GM12878 (cell line): ENCODE data around the gene TCHP. TPM values are rescaled to one million over a fixed set of nuclear protein-coding genes. Genes with fewer than 3 reads are reported as not detected.

Experiments
- ATAC-seq: fragments of 200-7000 bp; cut with Tn5 transposase; 3 replicates; pipeline ENCODE4 v1.9.1; 2020; ENCODE audit warnings: mild to moderate bottlenecking, moderate library complexity
- BruUV-seq: library from RNA; stranded (reverse); fragments of 400-500 nt; replicated peaks from 2 replicates; lab custom pipeline; 2021; lab: Mats Ljungman, UMichigan
- CTCF ChIA-PET: fragments of 300-600 bp; sonication (Branson Sonifier 250); formaldehyde crosslinking; extraction: SDS; loops from one replicate; lab custom pipeline; 2021; ENCODE audit warnings: inconsistent platforms; lab: Yijun Ruan, JAX
- POLR2A ChIA-PET: fragments of 350-600 bp; formaldehyde crosslinking; extraction: SDS; loops from one replicate; lab custom pipeline; 2021; ENCODE audit warnings: inconsistent platforms; lab: Charles Lee
- RAD21 ChIA-PET: fragments of 300-600 bp; sonication (Branson Sonifier 250); formaldehyde crosslinking; loops from one replicate; lab custom pipeline; 2023; ENCODE audit warnings: antibody characterized with exemption; ENCODE audit not compliant: unreplicated experiment; lab: Charles Lee
- SMC1A ChIA-PET: fragments of 300-600 bp; sonication (Branson Sonifier 250); formaldehyde crosslinking; loops from one replicate; lab custom pipeline; 2023; ENCODE audit not compliant: unreplicated experiment, uncharacterized antibody; lab: Charles Lee
- DNase-seq: peaks from one replicate; pipeline ENCODE4 v3.0.0-alpha.2; 2011; ENCODE audit warnings: low read depth, low spot score
- FAIRE-seq: peaks from 3 replicates; lab custom pipeline; 2011; peaks lifted over from hg19 to GRCh38; lab: Jason Lieb, UNC
- H2AFZ ChIP-seq: 2 replicates; pipeline ENCODE4 v1.6.0; 2011; ENCODE audit warnings: low read depth, low read length, control low read depth; ENCODE audit not compliant: control insufficient read depth
- H3K27ac ChIP-seq: 2 replicates; pipeline ENCODE4 v1.5.1; 2011; ENCODE audit warnings: control low read depth; ENCODE audit not compliant: control insufficient read depth, insufficient read depth
- H3K27me3 ChIP-seq, 2 experiments: replicated peaks in 1 of 2; 2 replicates each; pipeline versions ENCODE4 v1.6.0 to v1.6.1; 2011; ENCODE audit warnings: low read length in 1 of 2; ENCODE audit not compliant: control insufficient read depth in 2 of 2, insufficient read depth in 2 of 2
- H3K36me3 ChIP-seq, 2 experiments: 2 replicates each; pipeline ENCODE4 v1.5.1; 2011; ENCODE audit warnings: low read length in 1 of 2; ENCODE audit not compliant: control insufficient read depth in 2 of 2, insufficient read depth in 2 of 2
- H3K4me1 ChIP-seq: 2 replicates; pipeline ENCODE4 v1.6.1; 2011; ENCODE audit warnings: mild to moderate bottlenecking, low read length, moderate library complexity, mixed read lengths; ENCODE audit not compliant: control insufficient read depth, insufficient read depth
- H3K4me2 ChIP-seq: 2 replicates; pipeline ENCODE4 v1.6.0; 2011; ENCODE audit warnings: control low read depth; ENCODE audit not compliant: control insufficient read depth, insufficient read depth
- H3K4me3 ChIP-seq: fragments of 200-600 bp; sonication (generic); 2 replicates; pipeline ENCODE4 v1.5.1; 2016
- H3K79me2 ChIP-seq: 2 replicates; pipeline ENCODE4 v1.6.0; 2011; ENCODE audit warnings: low read length; ENCODE audit not compliant: control insufficient read depth, insufficient read depth
- H3K9ac ChIP-seq: 2 replicates; pipeline ENCODE4 v1.8.0; 2011; ENCODE audit warnings: low read length, control low read depth, mixed read lengths; ENCODE audit not compliant: control insufficient read depth, insufficient read depth
- H3K9me3 ChIP-seq: replicated peaks from 3 replicates; pipeline ENCODE4 v1.5.1; 2011; ENCODE audit warnings: mild to moderate bottlenecking, low read length; ENCODE audit not compliant: control insufficient read depth, insufficient read depth
- H4K20me1 ChIP-seq: 2 replicates; pipeline ENCODE4 v1.6.0; 2011; ENCODE audit not compliant: control insufficient read depth, insufficient read depth
- ATF3 ChIP-seq: IDR thresholded peaks from 2 replicates; pipeline ENCODE4 v1.6.1; 2011; ENCODE audit warnings: low read depth, mild to moderate bottlenecking, low read length, moderate library complexity, borderline replicate concordance; ENCODE audit errors: extremely low read depth
- BCLAF1 ChIP-seq: fragments of 450-650 bp; IDR thresholded peaks from 2 replicates; pipeline ENCODE4 v1.6.1; 2017; ENCODE audit warnings: antibody characterized with exemption, mild to moderate bottlenecking, moderate library complexity
- MXI1 ChIP-seq: fragments of 150-350 bp; IDR thresholded peaks from 2 replicates; pipeline ENCODE4 v1.6.1; 2011; ENCODE audit warnings: low read depth, mild to moderate bottlenecking, inconsistent platforms, low read length, improper control_type of control experiment
- NR2F1 ChIP-seq: fragments of 450-650 bp; conservative IDR thresholded peaks from 2 replicates; pipeline ENCODE4 v1.6.1; 2017; ENCODE audit warnings: mild to moderate bottlenecking
- PBX3 ChIP-seq: IDR thresholded peaks from 2 replicates; pipeline ENCODE4 v1.6.1; 2011; ENCODE audit warnings: mild to moderate bottlenecking, low read depth, low read length, moderate library complexity; ENCODE audit not compliant: insufficient replicate concordance
- POLR2A ChIP-seq: IDR thresholded peaks from 2 replicates; pipeline ENCODE4 v1.6.1; 2011; ENCODE audit warnings: low read depth, mild to moderate bottlenecking, low read length
- SIX5 ChIP-seq: IDR thresholded peaks from 2 replicates; pipeline ENCODE4 v1.6.1; 2011; ENCODE audit warnings: mild to moderate bottlenecking, low read depth, low read length, moderate library complexity; ENCODE audit not compliant: severe bottlenecking
- SP1 ChIP-seq: IDR thresholded peaks from one replicate; pipeline ENCODE4 v1.6.1; 2011; ENCODE audit warnings: low read depth, low read length
- SPI1 ChIP-seq: IDR thresholded peaks from 2 replicates; pipeline ENCODE4 v1.6.1; 2011; ENCODE audit warnings: low read depth, mild to moderate bottlenecking, low read length, moderate library complexity, borderline replicate concordance; ENCODE audit not compliant: insufficient read depth
- ZNF207 ChIP-seq: fragments of 450-650 bp; IDR thresholded peaks from 2 replicates; pipeline ENCODE4 v1.6.1; 2014; ENCODE audit warnings: antibody characterized with exemption, mild to moderate bottlenecking, borderline replicate concordance
- ZNF24 ChIP-seq: fragments of 450-650 bp; IDR thresholded peaks from 2 replicates; pipeline ENCODE4 v1.6.1; 2017; ENCODE audit warnings: antibody characterized with exemption, mild to moderate bottlenecking
- ZNF687 ChIP-seq: fragments of 450-650 bp; IDR thresholded peaks from 2 replicates; pipeline ENCODE4 v1.6.1; 2017; ENCODE audit warnings: mild to moderate bottlenecking, moderate library complexity
- WGBS: methylation state at CpG from one replicate; pipeline ENCODE4 v1.1.6; 2016; ENCODE audit warnings: low lambda C conversion rate; ENCODE audit not compliant: insufficient replicate concordance, insufficient coverage; ENCODE audit errors: missing lambda C conversion rate; 5-methylcytosine and 5-hydroxymethylcytosine counted together
- in situ Hi-C: fragments of 300-500 bp; cut with MboI; formaldehyde crosslinking; loops from 9 replicates; pipeline ENCODE4 v1.14.3; 2018; ENCODE audit warnings: mixed read lengths
- intact Hi-C: fragments of 100-400 bp; cut with micrococcal nuclease; formaldehyde crosslinking; loops from one replicate; pipeline ENCODE4 v1.14.2; 2022; ENCODE audit not compliant: unreplicated experiment
- polyA plus RNA-seq, 11 experiments: library from polyadenylated mRNA; depleted of rRNA in 4 of 11; unstranded in 6 of 11; stranded (reverse) in 5 of 11; fragments of >200 nt; fragmentation: Nextera tagmentation in 4 of 11; fragmentation: Illumina TruSeq in 1 of 11; extraction: Ambion mirVana in 4 of 11; extraction: Trizol in 1 of 11; gene quantifications; 1 replicate in 1 of 11; 2 replicates in 10 of 11; pipeline versions ENCODE4 v1.2.1 to v1.2.3, GENCODE V29; 2011 to 2016; ENCODE audit warnings: inconsistent platforms in 2 of 11, missing spikeins in 2 of 11, low read depth in 1 of 11
- total RNA-seq, 4 experiments: library from RNA; depleted of rRNA in 3 of 4; stranded (reverse); fragments of >200 nt in 3 of 4; fragmentation: Illumina TruSeq in 1 of 4; extraction: Trizol in 1 of 4; gene quantifications; 2 replicates each; pipeline versions ENCODE4 v1.2.1 to v1.2.3, GENCODE V29; 2013 to 2021

TCHP gene
- total and polyA plus RNA-seq, 10 of the 15 experiments (the other 5 are each of a cell fraction or from before 2014, with no cell fraction given) = 4.8 to 18.6 (median 15.0) TPM

GRCh38 chr12:109885616-109886015 is 14.5 kb upstream of the TCHP start:
- ATAC-seq (no peak), FAIRE-seq (no peak), DNase-seq (no peak)
- CTCF ChIA-PET = interaction anchor here (0.6 to 1.4 kb wide), 3 partner anchors 9 to 40 kb away, joined by 3 to 5 read pairs (median 3); no protein-coding TSS in a partner anchor
- no TSS peak for BruUV-seq
- Histone ChIP-seq H3K4me2 (no peak overlapping the region), H3K9me3 (no peaks in the 10 kb centered on the region), H3K4me1 (peaks cover 27% of the 10 kb centered on the region), H3K79me2 (no peaks in the 10 kb centered on the region), H3K36me3 (no peaks in the 10 kb centered on the region), H3K27ac (no peak overlapping the region), H3K27me3 (no peaks in the 10 kb centered on the region), H4K20me1 (no peaks in the 10 kb centered on the region), H3K4me3 (no peak overlapping the region), H3K9ac (no peak overlapping the region), H2AFZ (no peak overlapping the region)
- intact Hi-C loops = no loop called here
- RAD21 ChIA-PET = interaction anchor here (1.1 kb wide), 1 partner anchor 32 kb away, joined by 3 read pairs; no protein-coding TSS in a partner anchor
- POLR2A ChIA-PET = interaction anchor here (0.6 kb wide), 1 partner anchor 114 kb away, joined by 5 read pairs; the partner anchor contains the start of gene ANKRD13A
- in situ Hi-C loops = no loop called here
- WGBS = 92% methylated on average over 9 of the region's 10 CpGs
- TF ChIP-seq ZNF24 (no peak), POLR2A (no peak), BCLAF1 (no peak), SPI1 (no peak), ZNF687 (no peak), SP1 (no peak), MXI1 (no peak), PBX3 (no peak), NR2F1 (no peak), ATF3 (no peak), SIX5 (no peak), ZNF207 (no peak)
- TF ChIP-seq, all 136 proteins: peak for 0
- SMC1A ChIA-PET = interaction anchor here (1.0 to 2.1 kb wide), 2 partner anchors 32 to 146 kb away, joined by 3 to 7 read pairs; no protein-coding TSS in a partner anchor
